Posterior cingulate gyrus (tissue), 11 donors: ENCODE measurements around the gene BEAN1.
A peak's percentile ranks its signal among the peaks of the same experiment; 100 is the strongest.

Source experiments
- DNase-seq, 10 donors: peaks; one replicate each; pipeline versions ENCODE4 v3.0.0 to v3.0.0-alpha.2; 2020 to 2021; ENCODE audit warnings: mixed read lengths in 3 of 10
- intact Hi-C: fragments of 100-400 bp; cut with DNase I; formaldehyde crosslinking; loops from one replicate; pipeline ENCODE4 v1.15.1; 2023

Gene BEAN1

DNA sequence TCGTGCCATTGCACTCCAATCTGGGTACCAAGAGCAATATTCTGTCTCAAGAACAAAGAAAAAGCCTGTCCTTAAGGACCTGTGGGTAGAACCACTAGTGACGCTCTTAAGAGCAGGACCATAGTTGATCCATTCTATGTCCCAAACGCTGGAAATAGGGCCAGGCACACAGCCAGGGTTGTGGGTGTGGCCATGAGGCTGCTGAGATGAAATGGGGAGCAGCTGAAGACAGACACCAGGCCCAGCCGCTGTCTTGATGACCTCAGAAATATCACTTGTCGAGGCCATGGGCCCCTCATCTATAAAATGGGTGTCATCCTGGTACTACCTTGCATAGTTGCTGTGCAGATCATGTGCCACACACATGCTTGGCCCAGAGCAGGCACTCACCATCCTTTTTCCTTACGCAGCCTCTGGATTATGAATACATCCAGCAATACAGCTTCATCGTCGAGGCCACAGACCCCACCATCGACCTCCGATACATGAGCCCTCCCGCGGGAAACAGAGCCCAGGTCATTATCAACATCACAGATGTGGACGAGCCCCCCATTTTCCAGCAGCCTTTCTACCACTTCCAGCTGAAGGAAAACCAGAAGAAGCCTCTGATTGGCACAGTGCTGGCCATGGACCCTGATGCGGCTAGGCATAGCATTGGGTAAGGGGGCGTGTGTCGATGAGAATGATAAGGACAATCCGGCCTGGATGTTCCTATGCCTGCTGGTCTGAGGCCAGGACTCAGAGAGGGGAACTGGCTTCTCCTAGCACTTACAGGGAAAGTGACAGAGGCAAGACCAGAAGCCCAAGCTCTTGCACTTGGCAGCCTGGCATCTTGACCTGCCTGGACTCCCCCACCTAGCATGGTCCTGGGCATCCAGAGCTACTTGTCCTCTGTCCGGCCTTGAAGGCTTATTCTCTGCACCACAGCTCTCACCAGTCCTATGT, 35.1 kb upstream of the BEAN1 start:
- peak in 1 of 10 donors; percentile 49 for DNase-seq
- intact Hi-C loops, result no loop called here

DNA sequence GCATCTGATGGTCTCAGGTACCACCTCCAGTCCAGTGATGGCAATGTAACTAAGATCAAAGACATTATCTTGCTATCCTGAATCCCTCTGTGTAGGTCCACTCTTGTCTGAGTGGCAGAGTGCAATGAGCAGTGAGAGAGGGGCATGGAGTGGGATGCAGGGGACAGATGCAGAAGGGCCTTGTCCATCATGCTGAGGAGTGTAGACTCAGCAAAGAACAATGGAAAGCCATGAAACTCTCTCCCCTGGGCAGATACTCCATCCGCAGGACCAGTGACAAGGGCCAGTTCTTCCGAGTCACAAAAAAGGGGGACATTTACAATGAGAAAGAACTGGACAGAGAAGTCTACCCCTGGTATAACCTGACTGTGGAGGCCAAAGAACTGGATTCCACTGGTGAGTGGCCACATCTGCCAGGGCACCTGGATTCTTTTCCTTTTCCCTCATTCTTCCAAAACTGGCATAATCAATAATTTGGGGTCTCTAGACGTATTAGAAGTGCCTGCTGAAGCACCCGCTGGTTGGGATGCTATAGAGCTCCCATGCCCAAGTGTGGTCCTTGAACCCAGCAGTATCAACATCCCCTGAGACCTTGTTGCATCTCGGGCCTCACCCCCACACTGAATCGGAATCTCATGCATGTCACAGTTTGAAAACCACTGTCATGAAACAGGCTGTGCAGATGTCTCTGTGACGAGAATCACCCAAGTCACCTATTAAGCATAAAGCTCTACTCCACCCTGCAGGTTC, 31.1 kb upstream of the BEAN1 start:
- DNase-seq, result no peak
- intact Hi-C loops, result no loop called here

DNA sequence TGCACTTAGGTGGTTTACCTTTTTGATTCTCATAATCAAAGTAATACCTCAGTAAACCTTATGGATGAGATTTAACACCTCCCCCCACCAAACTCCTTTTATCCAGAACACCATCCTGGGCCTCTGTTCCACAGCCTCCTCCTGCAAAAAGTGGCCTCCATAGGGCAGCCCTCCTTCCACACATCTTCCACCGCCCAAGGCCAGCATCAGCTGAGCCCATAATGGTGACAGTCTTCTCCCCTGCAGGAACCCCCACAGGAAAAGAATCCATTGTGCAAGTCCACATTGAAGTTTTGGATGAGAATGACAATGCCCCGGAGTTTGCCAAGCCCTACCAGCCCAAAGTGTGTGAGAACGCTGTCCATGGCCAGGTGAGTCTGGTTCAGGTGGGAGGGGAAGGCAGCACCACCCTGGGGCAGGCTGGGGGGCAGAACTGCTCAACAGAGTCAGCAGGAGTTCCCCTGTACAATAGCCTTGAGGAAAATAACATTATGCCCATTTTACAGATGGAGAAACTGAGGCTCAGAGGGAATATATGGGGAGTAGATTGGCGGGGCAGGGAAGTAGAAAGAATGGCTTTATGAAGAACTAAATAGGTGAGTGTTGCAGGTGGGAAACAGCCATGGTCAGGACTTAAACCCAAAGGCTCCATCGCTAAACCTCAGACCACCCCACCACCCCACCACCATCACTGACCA, 29.2 kb upstream of the BEAN1 start:
- intact Hi-C loops, result no loop called here
- no peak for DNase-seq

DNA sequence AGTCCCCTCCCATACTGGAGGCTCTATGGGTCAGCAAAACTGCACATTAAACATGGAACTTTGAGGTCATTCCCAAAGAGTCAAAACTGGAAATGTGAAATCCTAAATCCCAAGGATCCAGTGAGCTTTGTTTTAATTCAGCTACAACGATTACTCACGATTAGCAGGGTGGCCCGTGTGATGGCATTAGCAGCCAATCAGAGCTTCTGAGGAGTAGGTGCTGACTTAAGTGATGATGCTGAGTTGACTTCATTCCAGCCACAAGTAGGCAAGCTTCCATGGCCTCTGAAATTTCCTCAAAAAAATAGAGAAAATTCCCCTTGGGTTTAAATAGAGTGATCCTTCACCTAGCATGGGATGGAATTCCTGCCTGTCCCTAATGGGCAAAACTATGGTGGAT, 28.1 kb upstream of the BEAN1 start:
- DNase-seq, result no peak
- intact Hi-C loops, result no loop called here

DNA sequence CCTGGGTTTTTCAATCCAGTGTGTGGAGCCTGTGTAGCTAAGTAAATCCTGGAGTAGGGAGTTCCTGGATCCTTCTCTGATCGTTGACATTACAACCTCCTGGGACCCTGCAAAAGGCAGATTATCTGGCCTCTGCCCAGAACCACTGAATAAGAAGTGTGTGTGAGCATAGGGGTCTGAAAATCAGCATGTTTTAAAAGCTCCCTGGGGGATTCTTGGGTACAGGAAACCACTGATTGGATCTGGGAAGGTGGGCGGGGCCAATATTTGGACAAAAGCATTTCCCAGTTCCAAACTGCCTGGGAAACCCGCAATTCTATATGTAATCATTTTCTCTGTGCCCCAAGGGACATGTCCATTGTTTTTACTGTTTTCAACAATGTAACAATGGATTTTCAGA, 27.2 kb upstream of the BEAN1 start:
- intact Hi-C loops, result no loop called here
- no peak for DNase-seq

DNA sequence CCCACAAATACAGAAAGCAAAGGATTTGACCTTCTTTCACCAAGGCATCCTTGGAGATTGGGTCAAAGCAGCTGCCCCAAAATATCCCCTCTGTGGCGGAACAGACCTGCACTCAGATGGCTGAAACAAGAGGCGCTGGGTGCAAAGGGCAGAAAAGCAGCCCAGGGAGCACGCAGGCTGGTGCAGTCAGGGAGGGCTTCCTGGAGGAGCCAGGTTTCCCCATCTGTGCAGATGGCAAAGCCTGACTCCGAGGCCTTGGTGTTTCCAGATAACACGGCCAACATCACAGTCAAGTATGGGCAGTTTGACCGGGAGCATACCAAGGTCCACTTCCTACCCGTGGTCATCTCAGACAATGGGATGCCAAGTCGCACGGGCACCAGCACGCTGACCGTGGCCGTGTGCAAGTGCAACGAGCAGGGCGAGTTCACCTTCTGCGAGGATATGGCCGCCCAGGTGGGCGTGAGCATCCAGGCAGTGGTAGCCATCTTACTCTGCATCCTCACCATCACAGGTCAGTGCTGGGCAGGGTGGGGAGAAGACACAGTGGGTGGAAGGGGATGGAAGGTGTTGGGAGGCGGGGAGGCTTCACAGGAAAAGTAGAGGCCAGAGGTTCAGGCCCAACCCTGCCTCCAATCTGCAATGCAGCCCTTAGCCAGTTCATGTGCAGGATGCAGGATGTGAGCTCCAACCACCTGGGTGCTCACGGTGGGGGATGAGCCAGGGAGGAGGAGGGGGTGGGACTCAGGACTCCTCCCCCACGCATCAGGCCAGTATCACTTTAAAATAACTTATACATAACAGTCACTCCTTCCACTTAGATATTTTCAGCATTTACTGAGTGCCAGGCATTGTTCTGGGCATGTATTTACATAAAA, 26.4 kb upstream of the BEAN1 start:
- intact Hi-C loops, result no loop called here
- no peak for DNase-seq

DNA sequence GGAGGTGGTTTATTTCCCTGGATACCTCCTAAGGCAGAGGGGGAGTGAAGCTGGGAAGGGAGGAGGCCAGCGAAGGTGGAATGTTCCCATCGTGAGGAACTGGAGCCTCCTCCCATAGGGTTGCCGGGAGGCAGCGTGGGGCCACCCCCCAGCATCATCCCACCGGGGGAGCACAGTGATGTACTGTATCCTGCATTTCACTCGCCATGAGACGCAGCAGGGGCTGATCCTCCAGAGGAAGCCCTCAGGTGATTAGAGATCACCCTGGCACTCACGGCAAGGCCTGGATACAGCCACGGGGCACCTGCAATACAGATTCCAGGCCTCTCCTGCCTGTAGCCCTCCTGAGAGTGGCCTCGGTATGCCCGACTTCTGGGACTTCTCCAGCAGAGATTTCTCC, 25.5 kb upstream of the BEAN1 start:
- intact Hi-C loops, result no loop called here
- DNase-seq, result no peak

DNA sequence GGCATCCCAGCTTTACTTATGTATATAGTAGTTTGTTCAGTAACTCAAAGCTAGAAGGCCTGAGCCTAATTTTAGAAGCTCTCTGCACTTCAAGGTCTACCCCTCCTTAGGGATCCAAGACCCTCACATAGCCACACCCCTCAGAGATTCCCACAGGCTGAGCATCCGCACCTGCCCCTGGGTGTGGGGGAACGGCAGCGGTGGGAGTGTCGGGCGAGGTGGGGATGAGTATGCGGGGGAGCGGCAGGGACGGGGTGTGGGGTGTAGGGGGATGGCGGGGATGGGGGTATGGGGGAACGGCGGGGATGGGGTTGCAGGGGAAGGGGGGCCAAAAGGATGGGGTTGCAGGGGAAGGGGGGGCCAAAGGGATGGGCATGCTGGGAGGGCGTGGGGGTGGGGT, 24.9 kb upstream of the BEAN1 start:
- no peak for DNase-seq
- intact Hi-C loops, result no loop called here

DNA sequence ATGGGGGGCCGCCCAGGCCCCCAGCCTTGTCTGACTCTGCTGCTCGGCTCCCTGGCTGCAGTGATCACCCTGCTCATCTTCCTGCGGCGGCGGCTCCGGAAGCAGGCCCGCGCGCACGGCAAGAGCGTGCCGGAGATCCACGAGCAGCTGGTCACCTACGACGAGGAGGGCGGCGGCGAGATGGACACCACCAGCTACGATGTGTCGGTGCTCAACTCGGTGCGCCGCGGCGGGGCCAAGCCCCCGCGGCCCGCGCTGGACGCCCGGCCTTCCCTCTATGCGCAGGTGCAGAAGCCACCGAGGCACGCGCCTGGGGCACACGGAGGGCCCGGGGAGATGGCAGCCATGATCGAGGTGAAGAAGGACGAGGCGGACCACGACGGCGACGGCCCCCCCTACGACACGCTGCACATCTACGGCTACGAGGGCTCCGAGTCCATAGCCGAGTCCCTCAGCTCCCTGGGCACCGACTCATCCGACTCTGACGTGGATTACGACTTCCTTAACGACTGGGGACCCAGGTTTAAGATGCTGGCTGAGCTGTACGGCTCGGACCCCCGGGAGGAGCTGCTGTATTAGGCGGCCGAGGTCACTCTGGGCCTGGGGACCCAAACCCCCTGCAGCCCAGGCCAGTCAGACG, 24.4 kb upstream of the BEAN1 start:
- intact Hi-C loops, result no loop called here
- no peak for DNase-seq

DNA sequence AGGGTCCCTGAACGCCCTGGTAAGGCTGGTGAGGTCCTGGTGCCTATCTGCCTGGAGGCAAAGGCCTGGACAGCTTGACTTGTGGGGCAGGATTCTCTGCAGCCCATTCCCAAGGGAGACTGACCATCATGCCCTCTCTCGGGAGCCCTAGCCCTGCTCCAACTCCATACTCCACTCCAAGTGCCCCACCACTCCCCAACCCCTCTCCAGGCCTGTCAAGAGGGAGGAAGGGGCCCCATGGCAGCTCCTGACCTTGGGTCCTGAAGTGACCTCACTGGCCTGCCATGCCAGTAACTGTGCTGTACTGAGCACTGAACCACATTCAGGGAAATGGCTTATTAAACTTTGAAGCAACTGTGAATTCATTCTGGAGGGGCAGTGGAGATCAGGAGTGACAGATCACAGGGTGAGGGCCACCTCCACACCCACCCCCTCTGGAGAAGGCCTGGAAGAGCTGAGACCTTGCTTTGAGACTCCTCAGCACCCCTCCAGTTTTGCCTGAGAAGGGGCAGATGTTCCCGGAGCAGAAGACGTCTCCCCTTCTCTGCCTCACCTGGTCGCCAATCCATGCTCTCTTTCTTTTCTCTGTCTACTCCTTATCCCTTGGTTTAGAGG, 23.5 kb upstream of the BEAN1 start:
- no peak for DNase-seq

DNA sequence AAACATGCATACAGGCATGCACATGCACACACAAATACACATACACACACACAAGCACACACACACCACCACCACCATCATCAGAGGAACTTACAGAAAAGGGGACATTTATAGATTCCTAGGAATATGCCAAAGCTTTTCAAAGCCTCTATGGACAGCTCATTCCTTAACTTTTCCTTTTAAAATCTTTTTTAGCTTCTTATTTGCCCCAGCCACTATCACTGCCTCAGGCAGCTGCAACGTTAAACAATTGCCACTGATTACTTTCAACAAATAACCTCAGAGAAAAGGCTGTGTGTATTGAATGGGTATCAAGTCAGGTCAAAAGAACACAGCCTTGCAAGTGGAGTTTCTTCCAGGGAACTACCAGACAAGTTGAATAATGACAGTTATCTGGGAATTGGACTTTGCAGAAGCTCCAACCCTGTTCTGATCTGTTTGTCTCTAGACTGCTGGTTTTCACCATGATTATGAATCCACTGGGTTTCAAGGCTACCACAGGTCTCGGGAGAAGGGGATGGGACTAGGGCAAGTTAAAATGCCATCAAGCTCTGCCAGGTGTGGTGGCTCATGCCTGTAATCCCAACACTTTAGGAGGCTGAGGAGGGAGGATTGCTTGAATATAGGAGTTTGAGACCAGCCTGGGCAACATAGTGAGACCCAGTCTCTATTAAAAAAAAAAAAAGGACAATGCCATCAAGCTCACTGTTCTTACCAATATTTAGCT, 21.9 kb upstream of the BEAN1 start:
- intact Hi-C loops, result loop anchor here (5.0 kb wide), 1 partner anchor 197 kb away; the partner anchor contains the start of gene CMTM3
- DNase-seq, result no peak

More for the DNA sequence above, 23.5 kb upstream of the BEAN1 start:
- intact Hi-C loops, result no loop called here

DNA sequence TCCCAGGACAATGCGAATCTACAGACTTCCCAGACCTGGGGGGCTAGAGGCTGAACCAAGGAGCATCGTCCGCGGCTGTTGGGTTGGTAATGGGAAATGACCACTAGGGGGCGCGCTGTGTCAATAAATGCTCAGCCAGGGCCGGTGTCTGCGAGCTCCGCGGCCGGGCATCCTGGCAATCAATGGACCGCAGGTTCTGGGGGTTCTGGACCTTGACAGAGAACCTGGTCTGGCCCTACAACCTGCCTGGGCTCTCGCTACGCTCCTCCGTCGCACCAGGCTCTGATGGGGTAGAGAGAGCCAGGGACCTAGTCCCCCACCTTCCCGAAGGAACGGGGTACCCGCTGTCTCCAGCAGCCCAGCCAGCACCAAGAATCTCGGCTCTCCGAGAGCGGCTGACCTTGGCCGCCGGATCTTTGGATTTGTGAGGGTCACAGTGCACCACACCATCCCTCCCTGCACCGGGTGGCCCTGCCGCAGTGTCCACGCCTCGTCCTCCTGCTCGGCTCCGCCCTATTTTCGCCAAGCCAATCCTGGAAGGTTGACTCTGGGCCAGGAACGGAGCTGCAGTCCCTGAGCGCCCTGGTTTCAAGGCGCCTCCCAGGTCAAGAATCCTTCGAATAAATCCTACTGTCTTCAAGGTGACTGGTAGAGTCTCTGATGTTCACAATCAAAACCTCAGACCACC, 20.4 kb upstream of the BEAN1 start:
- intact Hi-C loops, result loop anchor here (1.0 to 5.0 kb wide), 4 partner anchors 77 to 460 kb away; partner anchors contain the start of gene CMTM3
- DNase-seq, result peak; percentile 74 to 97 (median 92)

DNA sequence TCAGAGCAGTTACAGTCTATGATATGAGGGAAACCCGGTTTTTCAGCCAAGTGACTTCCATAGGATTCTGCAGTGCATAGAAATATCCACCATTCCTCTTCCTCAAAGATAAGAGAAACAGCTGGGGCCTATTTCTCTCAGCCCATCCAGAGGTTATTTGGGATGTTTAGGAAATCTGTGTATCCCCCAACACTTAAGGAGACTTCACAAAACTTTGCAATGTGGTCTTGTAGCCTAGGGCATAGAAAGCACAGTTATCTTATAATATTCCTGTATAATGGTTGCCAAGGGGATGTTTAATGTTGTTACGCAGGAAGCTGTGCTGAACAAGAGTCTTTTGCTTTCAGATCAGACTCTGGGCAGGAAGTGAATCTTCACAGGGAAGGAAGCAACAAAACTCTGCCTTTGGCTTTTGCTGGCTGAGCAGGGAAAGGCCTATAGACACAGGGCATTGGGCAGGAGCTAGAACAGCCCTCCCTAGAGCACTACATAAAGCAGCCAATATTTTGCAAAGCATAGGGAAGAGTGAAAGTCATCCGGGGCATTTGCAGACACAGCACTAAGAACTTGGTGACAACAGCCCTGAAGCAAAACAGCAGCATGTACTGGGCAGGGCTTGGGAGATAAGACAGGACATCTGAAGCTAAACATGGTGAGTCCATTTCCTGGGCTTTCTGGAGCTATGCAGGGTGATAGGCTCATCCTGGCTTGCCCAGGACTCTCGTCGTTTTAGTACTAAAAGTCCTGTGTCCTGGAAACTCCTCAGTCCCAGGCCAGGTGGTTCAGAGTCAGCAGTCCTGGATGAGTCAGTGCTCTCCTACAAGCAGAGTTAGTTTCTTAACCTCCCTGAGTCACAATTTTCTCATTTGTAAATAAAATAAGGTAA, 18.7 kb upstream of the BEAN1 start:
- no peak for DNase-seq

DNA sequence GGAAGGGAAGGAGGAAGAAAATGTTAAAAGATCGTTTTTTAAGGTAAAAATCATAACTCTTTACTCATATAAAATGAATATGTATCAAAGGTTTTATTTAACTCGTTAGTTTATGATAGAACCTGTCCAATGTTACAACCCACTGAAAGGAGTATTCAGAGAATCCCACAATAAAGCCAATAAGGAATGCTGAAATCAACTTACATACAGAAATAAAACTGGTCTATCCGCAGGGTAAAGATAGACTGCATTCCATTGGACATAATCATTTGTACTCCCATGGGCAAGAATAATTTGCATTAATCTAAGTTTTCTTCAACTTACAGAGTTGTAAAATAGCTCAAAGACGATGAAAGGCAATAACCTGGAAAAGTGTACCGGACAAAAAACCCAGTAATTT, 17.9 kb upstream of the BEAN1 start:
- intact Hi-C loops, result loop anchor here (5.0 kb wide), 1 partner anchor 193 kb away; the partner anchor contains the start of gene CMTM3
- no peak for DNase-seq

More for the DNA sequence above, 18.7 kb upstream of the BEAN1 start:
- intact Hi-C loops, result loop anchor here (5.0 kb wide), 1 partner anchor 194 kb away; the partner anchor contains the start of gene CMTM3

DNA sequence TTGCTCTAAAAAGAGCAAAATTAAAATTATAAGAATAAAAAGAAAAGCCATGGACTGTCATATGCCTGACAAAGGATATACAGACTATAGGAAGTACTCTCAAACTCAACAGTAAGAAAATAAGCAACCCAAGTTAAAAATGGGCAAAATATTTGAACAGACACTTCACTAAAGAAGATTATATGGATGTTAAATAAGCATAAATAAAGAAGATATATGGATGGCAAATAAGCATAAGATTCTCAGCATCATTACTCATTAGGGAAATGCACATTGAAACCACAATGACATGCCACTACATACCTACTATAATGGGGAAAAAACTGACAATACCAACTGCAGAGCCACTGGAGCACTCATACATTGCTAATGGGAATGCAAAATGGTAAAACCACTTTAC, 14.9 kb upstream of the BEAN1 start:
- intact Hi-C loops, result no loop called here
- DNase-seq, result no peak

DNA sequence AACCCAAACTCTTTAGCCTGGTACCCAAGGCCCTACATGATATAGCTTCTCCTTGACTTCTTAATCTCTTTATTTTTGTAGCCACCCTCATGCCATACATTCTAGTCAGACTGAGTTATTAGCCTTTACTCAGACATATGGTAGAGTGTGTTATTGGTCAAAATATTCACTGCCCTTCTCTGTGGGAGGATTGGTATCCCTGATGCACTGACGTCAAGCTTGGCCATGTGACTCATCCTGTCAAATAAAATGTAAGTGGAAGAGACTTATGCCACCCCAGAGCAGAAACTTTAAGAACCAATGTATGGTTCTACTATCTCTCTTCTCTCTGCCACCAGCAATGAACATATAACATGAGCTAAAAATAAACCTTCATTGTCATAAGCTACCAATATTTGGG, 12.2 kb upstream of the BEAN1 start:
- intact Hi-C loops, result no loop called here
- DNase-seq, result no peak

DNA sequence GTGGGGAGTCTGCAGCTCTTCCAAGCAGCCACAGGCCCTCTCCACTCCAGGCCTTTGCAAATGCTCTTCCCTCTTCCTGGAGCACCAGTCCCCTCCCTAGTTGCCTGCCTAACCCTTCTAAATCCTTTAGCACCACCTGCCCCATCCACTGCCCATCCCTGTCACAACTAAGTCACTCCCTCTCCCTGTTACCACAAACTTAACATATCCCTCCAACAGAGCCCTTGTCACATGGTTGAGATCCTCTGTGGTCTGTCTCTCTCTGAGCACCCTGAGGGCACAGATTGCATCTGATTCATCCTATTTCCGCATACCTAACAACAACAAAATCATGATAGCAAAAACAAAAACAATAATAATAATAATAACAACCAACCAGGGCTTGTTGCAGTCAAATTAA, 11.0 kb upstream of the BEAN1 start:
- no peak for DNase-seq
- intact Hi-C loops, result no loop called here
